Left ventricle myocardium inferior (tissue), 1 donor: ENCODE measurements around the gene MOV10L1. TPM values are rescaled to one million over a fixed set of nuclear protein-coding genes. Genes with fewer than 3 reads are reported as not detected.
A peak's percentile ranks its signal among the peaks of the same experiment; 100 is the strongest.
"Not testable (repeated sequence)": the region's sequence is repeated elsewhere in the genome, so short reads cannot be mapped to it uniquely, and the experiment has no call there.

Source experiments
- DNase-seq: peaks from one replicate; pipeline ENCODE4 v3.0.0-alpha.2; 2020
- H3K27ac ChIP-seq: fragments of 200-600 bp; replicated peaks from 2 replicates; pipeline ENCODE4 v1.8.0; 2021
- H3K27me3 ChIP-seq: fragments of 200-600 bp; 2 replicates; pipeline ENCODE4 v1.8.0; 2021; ENCODE audit warnings: low read depth
- H3K36me3 ChIP-seq: fragments of 200-600 bp; 2 replicates; pipeline ENCODE4 v1.8.0; 2021
- H3K4me1 ChIP-seq: fragments of 200-600 bp; 2 replicates; pipeline ENCODE4 v1.8.0; 2021
- H3K4me3 ChIP-seq: fragments of 200-600 bp; 2 replicates; pipeline ENCODE4 v1.8.0; 2021; ENCODE audit warnings: mild to moderate bottlenecking, moderate library complexity
- H3K9me3 ChIP-seq: fragments of 200-600 bp; replicated peaks from 2 replicates; pipeline ENCODE4 v1.8.0; 2021
- CTCF ChIP-seq: fragments of 200-600 bp; IDR thresholded peaks from 2 replicates; pipeline ENCODE4 v1.8.0; 2021; ENCODE audit warnings: antibody characterized with exemption, mild to moderate bottlenecking, borderline replicate concordance
- intact Hi-C: fragments of 100-400 bp; cut with micrococcal nuclease; formaldehyde crosslinking; loops from one replicate; pipeline ENCODE4 v1.11.0; 2022
- total RNA-seq: library from RNA; stranded (reverse); fragmentation: NEBNext Ultra II Directional; extraction: Animal tissue kit (Norgen Biotek cat#: 25700); gene quantifications from one replicate; pipeline ENCODE4 v1.2.1, GENCODE V29; 2021
- donor health status: DM: no; HTN: yes; CAD: no; lungs with severe emphysema.

Gene MOV10L1
- total RNA-seq, 1 donor from 2014 or later, result 0.49 TPM

- TF ChIP-seq CTCF, result no peak
- H3K27ac ChIP-seq, result no peak overlapping the region
- peaks cover 8% of the 10 kb centered on the region for H3K4me1 ChIP-seq
- H3K9me3 ChIP-seq, result no peaks in the 10 kb centered on the region
- peaks cover 50% of the 10 kb centered on the region for H3K27me3 ChIP-seq
- H3K36me3 ChIP-seq, result no peaks in the 10 kb centered on the region
- intact Hi-C loops, result no loop called here
- no peak overlapping the region for H3K4me3 ChIP-seq
- DNase-seq, result no peak
Measured at GRCh38 chr22:50165436-50166123, 75.8 kb downstream of the MOV10L1 start.

GRCh38 chr22:50167689-50168489 lies 78.1 kb downstream of the MOV10L1 start:
- no peak for TF ChIP-seq CTCF
- no peaks in the 10 kb centered on the region for H3K36me3 ChIP-seq
- peaks cover 13% of the 10 kb centered on the region for H3K4me1 ChIP-seq
- H3K27me3 ChIP-seq, result peaks cover 49% of the 10 kb centered on the region
- no peak overlapping the region for H3K27ac ChIP-seq
- intact Hi-C loops, result no loop called here
- no peak for DNase-seq
- H3K9me3 ChIP-seq, result no peaks in the 10 kb centered on the region
- no peak overlapping the region for H3K4me3 ChIP-seq

GRCh38 chr22:50168490-50169180 lies 78.8 kb downstream of the MOV10L1 start:
- H3K9me3 ChIP-seq, H3K4me3 ChIP-seq, H3K36me3 ChIP-seq, intact Hi-C loops, DNase-seq, H3K27ac ChIP-seq: not testable (repeated sequence)
- H3K4me1 ChIP-seq, result peaks cover 13% of the 10 kb centered on the region
- peaks cover 50% of the 10 kb centered on the region for H3K27me3 ChIP-seq

- Histone ChIP-seq H3K27ac (no peak overlapping the region), H3K4me3 (peak overlapping the region; percentile 61), H3K4me1 (peaks cover 13% of the 10 kb centered on the region), H3K36me3 (no peaks in the 10 kb centered on the region), H3K9me3 (no peaks in the 10 kb centered on the region), H3K27me3 (peaks cover 53% of the 10 kb centered on the region)
- no peak for DNase-seq
- intact Hi-C loops, result no loop called here
- TF ChIP-seq CTCF, result no peak
Measured at GRCh38 chr22:50169181-50169759, 79.5 kb downstream of the MOV10L1 start.

- Histone ChIP-seq H3K36me3 (no peaks in the 10 kb centered on the region), H3K4me1 (peaks cover 13% of the 10 kb centered on the region), H3K4me3 (peak overlapping the region; percentile 61), H3K27me3 (peaks cover 58% of the 10 kb centered on the region), H3K9me3 (no peaks in the 10 kb centered on the region), H3K27ac (no peak overlapping the region)
- no peak for DNase-seq
- intact Hi-C loops, result no loop called here
- no peak for TF ChIP-seq CTCF
Measured at GRCh38 chr22:50169774-50170341, 80.1 kb downstream of the MOV10L1 start.
